Hepatocyte (in vitro differentiated cells): ENCODE data around the gene CST7. TPM values are rescaled to one million over a fixed set of nuclear protein-coding genes. Genes with fewer than 3 reads are reported as not detected.

Source experiments
- DNase-seq: peaks from one replicate; pipeline ENCODE4 v3.0.0-alpha.2; 2016; ENCODE audit warnings: low spot score
- H2AFZ ChIP-seq: fragments of 200-600 bp; sonication (generic); 2 replicates; pipeline ENCODE4 v1.6.0; 2016; ENCODE audit warnings: antibody characterized with exemption, mild to moderate bottlenecking
- H3K27ac ChIP-seq: fragments of 200-600 bp; sonication (generic); 2 replicates; pipeline ENCODE4 v1.5.1; 2016; ENCODE audit warnings: mild to moderate bottlenecking
- H3K27me3 ChIP-seq: fragments of 200-600 bp; sonication (generic); 2 replicates; pipeline ENCODE4 v1.6.1; 2016
- H3K36me3 ChIP-seq: fragments of 200-600 bp; sonication (generic); replicated peaks from 2 replicates; pipeline ENCODE4 v1.5.1; 2016; ENCODE audit warnings: low read depth; ENCODE audit not compliant: insufficient read depth
- H3K4me1 ChIP-seq: fragments of 200-600 bp; sonication (generic); 2 replicates; pipeline ENCODE4 v1.5.1; 2016; ENCODE audit warnings: mild to moderate bottlenecking, moderate library complexity; ENCODE audit not compliant: insufficient read depth
- H3K4me2 ChIP-seq: fragments of 200-600 bp; sonication (generic); 2 replicates; pipeline ENCODE4 v1.6.0; 2016
- H3K4me3 ChIP-seq: fragments of 200-600 bp; sonication (generic); 2 replicates; pipeline ENCODE4 v1.5.1; 2016; ENCODE audit warnings: mild to moderate bottlenecking
- H3K79me2 ChIP-seq: fragments of 200-600 bp; sonication (generic); 2 replicates; pipeline ENCODE4 v1.6.0; 2017; ENCODE audit warnings: mild to moderate bottlenecking
- H3K9me2 ChIP-seq: fragments of 200-600 bp; sonication (generic); replicated peaks from 2 replicates; pipeline ENCODE4 v1.6.0; 2017; ENCODE audit warnings: mild to moderate bottlenecking; ENCODE audit not compliant: insufficient read depth
- H3K9me3 ChIP-seq: fragments of 200-600 bp; sonication (generic); 2 replicates; pipeline ENCODE4 v1.5.1; 2016; ENCODE audit warnings: low read depth, mild to moderate bottlenecking
- H4K20me1 ChIP-seq: fragments of 200-600 bp; sonication (generic); 2 replicates; pipeline ENCODE4 v1.6.0; 2016; ENCODE audit warnings: mild to moderate bottlenecking; ENCODE audit not compliant: insufficient read depth, poor library complexity, severe bottlenecking
- CTCF ChIP-seq: fragments of 200-600 bp; sonication (generic); IDR thresholded peaks from 2 replicates; pipeline ENCODE4 v1.5.1; 2016; ENCODE audit warnings: antibody characterized with exemption, mild to moderate bottlenecking; ENCODE audit not compliant: poor library complexity
- EZH2 ChIP-seq: fragments of 200-600 bp; sonication (generic); IDR thresholded peaks from 2 replicates; pipeline ENCODE4 v1.6.1; 2016; ENCODE audit warnings: antibody characterized with exemption, mild to moderate bottlenecking, borderline replicate concordance
- EZH2phosphoT487 ChIP-seq: fragments of 200-600 bp; sonication (generic); IDR thresholded peaks from one replicate; pipeline ENCODE4 v1.6.1; 2018; ENCODE audit warnings: antibody characterized with exemption, mild to moderate bottlenecking, low read depth, moderate library complexity; ENCODE audit not compliant: unreplicated experiment, severe bottlenecking
- WGBS: methylation state at CpG from one replicate; pipeline ENCODE4 v1.1.6; 2016; ENCODE audit warnings: low lambda C conversion rate; ENCODE audit errors: missing lambda C conversion rate; 5-methylcytosine and 5-hydroxymethylcytosine counted together
- polyA plus RNA-seq: library from polyadenylated mRNA; unstranded; fragments of >200 nt; fragmentation: Nextera tagmentation; extraction: Ambion mirVana; gene quantifications from 2 replicates; pipeline ENCODE4 v1.2.1, GENCODE V29; 2016
- total RNA-seq: library from RNA; depleted of rRNA; stranded (reverse); fragments of >200 nt; gene quantifications from 2 replicates; pipeline ENCODE4 v1.2.3, GENCODE V29; 2014

CST7 gene
- total and polyA plus RNA-seq, 2 experiments from 2014 or later = not detected

DNA sequence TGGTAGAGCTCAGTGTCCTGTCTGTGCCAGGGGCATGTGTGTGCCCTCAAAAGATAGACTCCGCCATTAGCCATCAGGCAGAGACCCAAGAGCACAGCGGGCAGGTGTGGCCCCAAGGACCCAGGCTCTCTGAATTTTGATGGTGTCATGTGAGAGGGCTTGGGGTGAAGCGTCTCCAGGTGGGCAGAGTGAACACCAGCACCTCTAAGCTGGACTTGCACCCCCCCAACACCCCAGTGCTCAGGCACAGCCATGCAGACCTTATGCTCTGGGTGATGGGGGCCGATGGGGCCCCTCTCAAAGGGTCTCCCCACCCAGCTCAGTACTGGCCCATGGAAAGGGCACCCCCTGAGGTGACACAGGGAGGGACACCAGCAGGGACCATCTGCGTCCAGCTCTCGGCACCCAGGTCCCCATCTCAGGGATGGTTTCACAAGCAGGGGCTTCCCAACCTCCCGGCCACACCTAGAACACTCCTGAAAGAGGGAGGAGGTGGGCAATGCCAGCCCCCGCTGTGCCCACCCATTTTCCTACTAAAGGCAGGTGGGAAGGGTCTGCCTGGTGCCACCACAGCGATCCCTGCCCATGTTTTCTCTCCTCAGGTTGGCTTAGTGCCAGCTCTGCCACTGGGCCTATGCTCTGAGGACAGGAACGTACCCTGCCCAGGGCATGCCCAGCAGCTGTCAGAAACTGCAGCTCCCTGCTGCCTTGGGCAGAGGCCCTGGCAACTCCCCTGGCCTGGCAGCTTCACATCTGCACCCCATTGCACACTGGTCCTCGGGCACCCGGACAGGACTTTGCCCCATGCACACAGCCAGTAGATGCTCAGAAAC is 3.5 kb downstream of the CST7 start:
- TF ChIP-seq CTCF (no peak), EZH2 (no peak), EZH2phosphoT487 (no peak)
- Histone ChIP-seq H3K36me3 (no peaks in the 10 kb centered on the region), H3K4me2 (no peak overlapping the region), H3K27ac (no peak overlapping the region), H3K4me3 (no peak overlapping the region), H3K79me2 (no peaks in the 10 kb centered on the region), H2AFZ (no peak overlapping the region), H3K9me2 (no peaks in the 10 kb centered on the region), H3K27me3 (no peaks in the 10 kb centered on the region), H3K4me1 (no peaks in the 10 kb centered on the region), H4K20me1 (no peaks in the 10 kb centered on the region), H3K9me3 (no peaks in the 10 kb centered on the region)
- no peak for DNase-seq
- 89% methylated on average over 12 of the region's 12 CpGs for WGBS

GRCh38 chr20:24953209-24953575 is 4.1 kb downstream of the CST7 start:
- Histone ChIP-seq H3K9me2 (no peaks in the 10 kb centered on the region), H3K4me1 (no peaks in the 10 kb centered on the region), H3K4me2 (no peak overlapping the region), H3K27ac (no peak overlapping the region), H2AFZ (no peak overlapping the region), H3K79me2 (no peaks in the 10 kb centered on the region), H3K9me3 (no peaks in the 10 kb centered on the region), H4K20me1 (no peaks in the 10 kb centered on the region), H3K4me3 (no peak overlapping the region), H3K27me3 (no peaks in the 10 kb centered on the region), H3K36me3 (no peaks in the 10 kb centered on the region)
- no peak for TF ChIP-seq EZH2
- TF ChIP-seq EZH2phosphoT487 = no peak
- TF ChIP-seq CTCF = no peak
- WGBS = 86% methylated on average over 8 of the region's 8 CpGs
- DNase-seq = no peak

DNA sequence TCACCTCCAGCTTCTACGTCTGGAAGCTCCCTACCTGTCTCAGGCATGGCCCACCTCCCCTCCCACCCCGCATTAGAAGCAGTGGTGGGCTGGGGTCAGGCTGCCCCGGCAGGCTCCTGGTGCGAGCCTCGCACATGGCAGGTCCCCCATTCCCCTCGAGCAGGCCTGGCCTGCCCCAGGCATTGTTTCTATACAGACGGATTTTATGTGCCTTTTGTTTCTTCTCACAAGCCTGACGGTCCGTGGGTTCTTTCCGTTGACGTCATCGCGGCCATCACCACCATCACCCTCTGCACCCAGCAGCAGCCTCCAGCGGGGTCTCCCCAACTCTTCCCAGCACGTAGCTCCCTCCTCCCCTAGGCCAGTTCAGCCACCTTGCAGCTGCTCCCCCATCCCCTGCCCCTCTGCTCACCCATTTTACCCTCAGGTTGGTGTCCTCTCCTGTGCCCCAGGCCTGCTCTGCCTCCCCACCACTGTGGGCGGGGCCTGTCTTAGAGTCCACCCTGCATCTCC is 4.6 kb downstream of the CST7 start:
- Histone ChIP-seq H3K79me2 (no peaks in the 10 kb centered on the region), H3K4me3 (no peak overlapping the region), H3K4me2 (no peak overlapping the region), H2AFZ (no peak overlapping the region), H3K36me3 (no peaks in the 10 kb centered on the region), H3K9me3 (no peaks in the 10 kb centered on the region), H4K20me1 (no peaks in the 10 kb centered on the region), H3K27me3 (no peaks in the 10 kb centered on the region), H3K9me2 (no peaks in the 10 kb centered on the region), H3K27ac (no peak overlapping the region), H3K4me1 (no peaks in the 10 kb centered on the region)
- WGBS = 90% methylated on average over 16 of the region's 16 CpGs
- TF ChIP-seq EZH2 (no peak), EZH2phosphoT487 (no peak), CTCF (no peak)
- DNase-seq = no peak
